Fibroblast of lung (primary cell): ENCODE results near the gene KIAA1671.

Source experiments
- CTCF ChIP-seq, 2 donors: IDR thresholded peaks in 1 of 2; conservative IDR thresholded peaks in 1 of 2; 1 replicate in 1 of 2; 2 replicates in 1 of 2; pipeline ENCODE4 v1.5.1; 2011 to 2012; ENCODE audit warnings: low read length in 2 of 2, control low read depth in 1 of 2, inconsistent platforms in 1 of 2, low read depth in 1 of 2, mild to moderate bottlenecking in 1 of 2
- EZH2 ChIP-seq: IDR thresholded peaks from 2 replicates; pipeline ENCODE4 v1.5.1; 2012; ENCODE audit warnings: low read length, control low read depth, mild to moderate bottlenecking; ENCODE audit errors: missing control alignments

- no peak for TF ChIP-seq CTCF (conservative IDR thresholded peaks at IDR 0.05 in 1 of 2, IDR thresholded peaks at IDR 0.05 in 1 of 2; ENCODE audit: low read depth in 1 of 2, low read length in 2 of 2)
- no peak for TF ChIP-seq EZH2
Observed at GRCh38 chr22:25105817-25106650, 153.5 kb downstream of the KIAA1671 start.
